Neural cell (in vitro differentiated cells): ENCODE measurements around the gene SETD1A. TPM values are rescaled to one million over a fixed set of nuclear protein-coding genes. Genes with fewer than 3 reads are reported as not detected.

Experiments
- H2AFZ ChIP-seq: fragments of 200-600, 300-800 bp; sonication (generic), shearing (Covaris generic); 2 replicates; pipeline ENCODE4 v1.6.0; 2014; ENCODE audit warnings: low read depth, mild to moderate bottlenecking, antibody characterized with exemption, low read length, moderate library complexity
- H3F3A ChIP-seq: fragments of 200-600 bp; shearing (Covaris generic); 2 replicates; pipeline ENCODE4 v1.6.1; 2016; ENCODE audit warnings: mild to moderate bottlenecking, moderate library complexity, mixed read lengths, antibody characterized with exemption, low read length; ENCODE audit not compliant: insufficient read depth, poor library complexity, severe bottlenecking
- H3K27ac ChIP-seq: fragments of 200-600, 300-800 bp; sonication (generic), shearing (Covaris generic); 2 replicates; pipeline ENCODE4 v1.5.1; 2014; ENCODE audit warnings: mild to moderate bottlenecking, low read length, moderate library complexity
- H3K27me3 ChIP-seq: fragments of 300-800, 200-600 bp; sonication (generic), shearing (Covaris generic); 2 replicates; pipeline ENCODE4 v1.6.0; 2014; ENCODE audit warnings: mild to moderate bottlenecking, low read depth, low read length, moderate library complexity; ENCODE audit not compliant: insufficient read depth
- H3K36me3 ChIP-seq: fragments of 300-800, 200-600 bp; sonication (generic), shearing (Covaris generic); 2 replicates; pipeline ENCODE4 v1.5.1; 2014; ENCODE audit warnings: mild to moderate bottlenecking, antibody characterized with exemption, low read length, moderate library complexity; ENCODE audit not compliant: insufficient read depth
- H3K4me2 ChIP-seq: fragments of 300-800, 200-600 bp; sonication (generic), shearing (Covaris generic); 2 replicates; pipeline ENCODE4 v1.6.0; 2014; ENCODE audit warnings: mild to moderate bottlenecking, low read length
- H3K4me3 ChIP-seq: fragments of 300-800, 200-600 bp; sonication (generic), shearing (Covaris generic); 2 replicates; pipeline ENCODE4 v1.5.1; 2014; ENCODE audit warnings: mild to moderate bottlenecking, low read length, moderate library complexity
- H3K79me2 ChIP-seq: fragments of 200-600 bp; shearing (Covaris generic); replicated peaks from 2 replicates; pipeline ENCODE4 v1.6.0; 2014; ENCODE audit warnings: mild to moderate bottlenecking, low read length, moderate library complexity; ENCODE audit not compliant: insufficient read depth
- H3K9ac ChIP-seq: fragments of 300-800, 200-600 bp; sonication (generic), shearing (Covaris generic); 2 replicates; pipeline ENCODE4 v1.6.1; 2016; ENCODE audit warnings: mild to moderate bottlenecking, low read length, mixed read lengths
- H3K9me2 ChIP-seq: fragments of 200-600 bp; shearing (Covaris generic); 2 replicates; pipeline ENCODE4 v1.6.1; 2016; ENCODE audit warnings: mild to moderate bottlenecking, low read length, mixed read lengths; ENCODE audit not compliant: insufficient read depth
- H3K9me3 ChIP-seq: fragments of 200-600, 300-800 bp; sonication (generic), shearing (Covaris generic); 2 replicates; pipeline ENCODE4 v1.6.1; 2016; ENCODE audit warnings: mild to moderate bottlenecking, mixed run types, low read length, moderate library complexity, mixed read lengths
- H4K20me1 ChIP-seq: fragments of 200-600 bp; shearing (Covaris generic); 2 replicates; pipeline ENCODE4 v1.6.1; 2016; ENCODE audit warnings: mild to moderate bottlenecking, mixed run types; ENCODE audit not compliant: insufficient read depth
- EP300 ChIP-seq: fragments of 450-650 bp; conservative IDR thresholded peaks from 2 replicates; pipeline ENCODE4 v1.6.1; 2014; ENCODE audit warnings: antibody characterized with exemption, mild to moderate bottlenecking, moderate library complexity; ENCODE audit not compliant: poor library complexity, severe bottlenecking
- EZH2 ChIP-seq: fragments of 200-600, 300-800 bp; shearing (Covaris generic), sonication (generic); IDR thresholded peaks from 2 replicates; pipeline ENCODE4 v1.6.1; 2014; ENCODE audit warnings: antibody characterized with exemption, low read length, borderline replicate concordance, mild to moderate bottlenecking; ENCODE audit not compliant: insufficient read depth, poor library complexity, severe bottlenecking
- MXI1 ChIP-seq: fragments of 450-650 bp; conservative IDR thresholded peaks from 2 replicates; pipeline ENCODE4 v1.6.1; 2014; ENCODE audit warnings: antibody characterized with exemption, mild to moderate bottlenecking; ENCODE audit not compliant: poor library complexity, severe bottlenecking
- POLR2AphosphoS5 ChIP-seq: IDR thresholded peaks from 2 replicates; pipeline ENCODE4 v1.6.1; 2012
- RAD21 ChIP-seq: fragments of 450-650 bp; conservative IDR thresholded peaks from 2 replicates; pipeline ENCODE4 v1.6.1; 2014; ENCODE audit warnings: antibody characterized with exemption, mild to moderate bottlenecking, moderate library complexity
- REST ChIP-seq: IDR thresholded peaks from 2 replicates; pipeline ENCODE4 v1.6.1; 2012; ENCODE audit warnings: borderline replicate concordance
- SMC3 ChIP-seq: fragments of 450-650 bp; conservative IDR thresholded peaks from 2 replicates; pipeline ENCODE4 v1.6.1; 2014; ENCODE audit warnings: antibody characterized with exemption, mild to moderate bottlenecking, moderate library complexity; ENCODE audit not compliant: poor library complexity
- TAF1 ChIP-seq: IDR thresholded peaks from 2 replicates; pipeline ENCODE4 v1.6.1; 2012; ENCODE audit warnings: low read depth
- polyA plus RNA-seq: library from polyadenylated mRNA; depleted of rRNA; stranded (reverse); fragments of >200 nt; gene quantifications from 2 replicates; pipeline ENCODE4 v1.2.3, GENCODE V29; 2014
- TF ChIP-seq, protein P1 (sequence below): fragments of 450-650 bp; IDR thresholded peaks from 2 replicates; pipeline ENCODE4 v1.5.1; 2014; ENCODE audit warnings: antibody characterized with exemption, mild to moderate bottlenecking, moderate library complexity; ENCODE audit not compliant: poor library complexity, severe bottlenecking

SETD1A gene
- polyA plus RNA-seq, 1 donor from 2014 or later: 1.4 TPM

DNA sequence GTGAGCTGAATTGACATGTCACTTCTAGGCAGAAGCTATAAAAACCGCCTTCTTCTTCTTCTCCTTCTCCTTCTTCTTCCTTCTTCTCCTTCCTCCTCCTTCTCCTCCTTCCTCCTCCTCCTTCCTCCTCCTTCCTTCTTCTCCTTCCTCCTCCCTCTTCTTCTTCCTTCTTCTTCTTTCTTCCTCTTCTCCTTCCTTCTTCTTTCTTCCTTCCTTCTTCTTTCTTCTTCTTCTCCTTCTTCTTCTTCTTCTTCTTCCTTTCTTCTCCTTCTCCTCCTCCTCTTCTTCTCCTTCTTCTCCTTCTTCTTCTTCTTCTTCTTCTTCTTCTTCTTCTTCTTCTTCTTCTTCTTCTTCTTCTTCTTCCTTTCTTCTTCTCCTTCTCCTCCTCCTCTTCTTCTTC is 38.9 kb upstream of the SETD1A start:
- Histone ChIP-seq H3K4me3 (no peak overlapping the region), H3K9ac (no peak overlapping the region), H3K27me3 (no peaks in the 10 kb centered on the region), H3K9me3 (no peaks in the 10 kb centered on the region), H4K20me1 (no peaks in the 10 kb centered on the region), H2AFZ (no peak overlapping the region), H3K27ac (no peak overlapping the region), H3F3A (no peaks in the 10 kb centered on the region), H3K79me2 (no peaks in the 10 kb centered on the region), H3K9me2 (no peaks in the 10 kb centered on the region), H3K4me2 (no peak overlapping the region), H3K36me3 (no peaks in the 10 kb centered on the region)
- TF ChIP-seq, protein P1, sequence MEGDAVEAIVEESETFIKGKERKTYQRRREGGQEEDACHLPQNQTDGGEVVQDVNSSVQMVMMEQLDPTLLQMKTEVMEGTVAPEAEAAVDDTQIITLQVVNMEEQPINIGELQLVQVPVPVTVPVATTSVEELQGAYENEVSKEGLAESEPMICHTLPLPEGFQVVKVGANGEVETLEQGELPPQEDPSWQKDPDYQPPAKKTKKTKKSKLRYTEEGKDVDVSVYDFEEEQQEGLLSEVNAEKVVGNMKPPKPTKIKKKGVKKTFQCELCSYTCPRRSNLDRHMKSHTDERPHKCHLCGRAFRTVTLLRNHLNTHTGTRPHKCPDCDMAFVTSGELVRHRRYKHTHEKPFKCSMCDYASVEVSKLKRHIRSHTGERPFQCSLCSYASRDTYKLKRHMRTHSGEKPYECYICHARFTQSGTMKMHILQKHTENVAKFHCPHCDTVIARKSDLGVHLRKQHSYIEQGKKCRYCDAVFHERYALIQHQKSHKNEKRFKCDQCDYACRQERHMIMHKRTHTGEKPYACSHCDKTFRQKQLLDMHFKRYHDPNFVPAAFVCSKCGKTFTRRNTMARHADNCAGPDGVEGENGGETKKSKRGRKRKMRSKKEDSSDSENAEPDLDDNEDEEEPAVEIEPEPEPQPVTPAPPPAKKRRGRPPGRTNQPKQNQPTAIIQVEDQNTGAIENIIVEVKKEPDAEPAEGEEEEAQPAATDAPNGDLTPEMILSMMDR: no peak
- TF ChIP-seq TAF1: no peak
- no peak for TF ChIP-seq MXI1
- TF ChIP-seq EZH2: no peak
- no peak for TF ChIP-seq REST
- TF ChIP-seq SMC3: no peak
- no peak for TF ChIP-seq EP300
- no peak for TF ChIP-seq POLR2AphosphoS5
- TF ChIP-seq RAD21: no peak

DNA sequence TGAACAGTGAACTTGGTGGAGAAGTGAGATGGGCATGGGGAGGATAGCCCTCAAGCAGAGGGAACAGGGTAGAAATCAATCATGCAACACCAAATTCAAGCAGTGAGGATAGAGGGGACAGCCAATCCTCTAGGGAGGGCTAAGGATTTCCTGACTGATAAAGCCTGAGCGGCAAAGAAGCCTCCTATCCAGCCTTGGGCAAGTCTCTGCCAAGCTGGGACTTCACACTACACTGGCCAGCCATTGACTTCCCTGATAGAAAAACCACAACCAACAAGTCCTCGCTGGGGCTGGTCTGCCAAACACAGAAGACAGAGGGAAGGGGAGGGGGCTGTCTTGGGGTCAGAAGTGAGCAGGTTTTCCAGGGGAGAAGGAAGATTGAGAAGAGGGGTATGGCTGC is 36.7 kb upstream of the SETD1A start:
- Histone ChIP-seq H3F3A (no peaks in the 10 kb centered on the region), H2AFZ (no peak overlapping the region), H3K36me3 (no peaks in the 10 kb centered on the region), H3K27me3 (no peaks in the 10 kb centered on the region), H4K20me1 (no peaks in the 10 kb centered on the region), H3K4me3 (no peak overlapping the region), H3K9me3 (no peaks in the 10 kb centered on the region), H3K79me2 (peaks cover 11% of the 10 kb centered on the region), H3K27ac (peak overlapping the region; percentile 94), H3K9ac (no peak overlapping the region), H3K9me2 (no peaks in the 10 kb centered on the region), H3K4me2 (no peak overlapping the region)
- TF ChIP-seq MXI1: no peak
- TF ChIP-seq EP300: no peak
- TF ChIP-seq, protein P1: no peak
- no peak for TF ChIP-seq POLR2AphosphoS5
- TF ChIP-seq EZH2: no peak
- no peak for TF ChIP-seq TAF1
- TF ChIP-seq REST: no peak
- no peak for TF ChIP-seq SMC3
- TF ChIP-seq RAD21: no peak
